ENCODE results near the gene ABLIM3.

DNA sequence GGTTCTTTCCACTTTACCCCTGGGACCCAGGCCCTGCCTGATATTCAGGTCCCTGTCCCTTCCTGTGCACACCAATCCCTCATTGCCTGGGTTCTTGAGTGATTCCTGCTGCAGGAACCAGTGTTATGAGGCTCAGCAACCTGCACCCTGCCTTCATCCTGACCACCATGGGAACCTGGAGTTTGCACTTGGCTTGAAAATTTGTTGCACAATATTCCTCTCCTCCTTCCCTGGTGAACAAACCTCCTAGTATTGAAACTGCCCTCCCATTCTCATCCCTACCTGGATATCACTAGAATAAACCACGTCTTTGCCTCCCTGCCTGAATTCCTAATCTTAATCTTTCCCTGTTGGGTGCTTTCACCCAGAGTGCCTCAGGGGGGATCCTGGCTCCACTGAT lies 78.3 kb downstream of the ABLIM3 start:
- TF ChIP-seq, protein P1, sequence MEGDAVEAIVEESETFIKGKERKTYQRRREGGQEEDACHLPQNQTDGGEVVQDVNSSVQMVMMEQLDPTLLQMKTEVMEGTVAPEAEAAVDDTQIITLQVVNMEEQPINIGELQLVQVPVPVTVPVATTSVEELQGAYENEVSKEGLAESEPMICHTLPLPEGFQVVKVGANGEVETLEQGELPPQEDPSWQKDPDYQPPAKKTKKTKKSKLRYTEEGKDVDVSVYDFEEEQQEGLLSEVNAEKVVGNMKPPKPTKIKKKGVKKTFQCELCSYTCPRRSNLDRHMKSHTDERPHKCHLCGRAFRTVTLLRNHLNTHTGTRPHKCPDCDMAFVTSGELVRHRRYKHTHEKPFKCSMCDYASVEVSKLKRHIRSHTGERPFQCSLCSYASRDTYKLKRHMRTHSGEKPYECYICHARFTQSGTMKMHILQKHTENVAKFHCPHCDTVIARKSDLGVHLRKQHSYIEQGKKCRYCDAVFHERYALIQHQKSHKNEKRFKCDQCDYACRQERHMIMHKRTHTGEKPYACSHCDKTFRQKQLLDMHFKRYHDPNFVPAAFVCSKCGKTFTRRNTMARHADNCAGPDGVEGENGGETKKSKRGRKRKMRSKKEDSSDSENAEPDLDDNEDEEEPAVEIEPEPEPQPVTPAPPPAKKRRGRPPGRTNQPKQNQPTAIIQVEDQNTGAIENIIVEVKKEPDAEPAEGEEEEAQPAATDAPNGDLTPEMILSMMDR (IDR thresholded peaks at IDR 0.05) = no peak
- TF ChIP-seq POLR2A (IDR thresholded peaks at IDR 0.05) = no peak
